Measurements from ENCODE around the gene ALDH8A1. TPM values are rescaled to one million over a fixed set of nuclear protein-coding genes. Genes with fewer than 3 reads are reported as not detected.

Gene ALDH8A1
- total RNA-seq (1 to 10 TPM in 1 of 5 donors, not detected in 4; 3.3 TPM), polyA plus RNA-seq (under 1 TPM in 2 of 3 donors, not detected in 1; 0.12 to 0.45 TPM)
- long read RNA-seq, donor 1: 0 reads
- long read RNA-seq, donor 2: 0 reads
- long read RNA-seq, donor 3: 0 reads
- long read RNA-seq, donor 4: 0 reads
- long read RNA-seq, donor 5: 0 reads
- long read RNA-seq, donor 6: 0 reads
- long read RNA-seq, donor 7: 0 reads
- long read RNA-seq, donor 8: 0 reads
- long read RNA-seq, donor 9: 0 reads
- long read RNA-seq, donor 10: 0 reads

- DNase-seq: no peak
- no peaks in the 10 kb centered on the region for H3K4me1 ChIP-seq
- H3K4me3 ChIP-seq: no peak within 1 kb of the TSS
- TF ChIP-seq CTCF (IDR thresholded peaks at IDR 0.05) (no peak), EP300 (IDR thresholded peaks at IDR 0.05) (no peak), POLR2AphosphoS5 (IDR thresholded peaks at IDR 0.05) (no peak), POLR2A (IDR thresholded peaks at IDR 0.05) (no peak)
- no peaks in the 10 kb centered on the region for H3K36me3 ChIP-seq
- 78 to 84% (median 80%) methylated on average over 4 of the region's 4 CpGs for WGBS, 5 donors
- H3K27ac ChIP-seq: no peak within 1 kb of the TSS
- peaks cover 0 to 7% (median 0%) of the 10 kb centered on the region in 4 donors for H3K9me3 ChIP-seq
- no peaks in the 10 kb centered on the region for H3K27me3 ChIP-seq
- intact Hi-C loops (cut with DNase I; ENCODE audit: low total_unique reads): no loop called here
Observed at GRCh38 chr6:134949927-134950326, at the start of gene ALDH8A1. TSS of gene ALDH8A1 (minus strand) at chr6:134950101. CDS start at chr6:134950053, 48 bp downstream.

- DNase-seq: no peak
- intact Hi-C loops (cut with DNase I; ENCODE audit: low total_unique reads): no loop called here
- H3K36me3 ChIP-seq: peaks cover 6 to 49% (median 32%) of the 10 kb centered on the region in 4 donors
- no peak overlapping the region for H3K27ac ChIP-seq
- H3K4me3 ChIP-seq: no peak overlapping the region
- H3K4me1 ChIP-seq: no peaks in the 10 kb centered on the region
- no peaks in the 10 kb centered on the region for H3K27me3 ChIP-seq
- no peak for TF ChIP-seq EP300 (IDR thresholded peaks at IDR 0.05)
- no peak for TF ChIP-seq CTCF (IDR thresholded peaks at IDR 0.05)
- no peak for TF ChIP-seq POLR2A (IDR thresholded peaks at IDR 0.05)
- no peak for TF ChIP-seq POLR2AphosphoS5 (IDR thresholded peaks at IDR 0.05)
- no peaks in the 10 kb centered on the region for H3K9me3 ChIP-seq
- WGBS, 5 donors: 91 to 98% (median 95%) methylated on average over 1 of the region's 1 CpG
Observed at GRCh38 chr6:134999107-134999506, 49.2 kb upstream of the ALDH8A1 start.

- no peak for DNase-seq
- Histone ChIP-seq H3K4me3 (no peak overlapping the region), H3K27ac (no peak overlapping the region), H3K36me3 (peaks cover 6 to 67% (median 48%) of the 10 kb centered on the region in 4 donors), H3K27me3 (no peaks in the 10 kb centered on the region), H3K4me1 (no peaks in the 10 kb centered on the region), H3K9me3 (no peaks in the 10 kb centered on the region)
- TF ChIP-seq POLR2AphosphoS5 (IDR thresholded peaks at IDR 0.05) (no peak), POLR2A (IDR thresholded peaks at IDR 0.05) (no peak), CTCF (IDR thresholded peaks at IDR 0.05) (no peak), EP300 (IDR thresholded peaks at IDR 0.05) (no peak)
- 88 to 96% (median 93%) methylated on average over 9 of the region's 9 CpGs for WGBS, 5 donors
- intact Hi-C loops (cut with DNase I; ENCODE audit: low total_unique reads): no loop called here
Observed at GRCh38 chr6:134997133-134997995, 47.5 kb upstream of the ALDH8A1 start.

- intact Hi-C loops (cut with DNase I; ENCODE audit: low total_unique reads): no loop called here
- WGBS, 5 donors: 54 to 85% (median 67%) methylated on average over 1 of the region's 1 CpG
- no peak overlapping the region for H3K27ac ChIP-seq
- DNase-seq: no peak
- H3K36me3 ChIP-seq: peaks cover 9 to 76% (median 60%) of the 10 kb centered on the region in 4 donors
- no peak for TF ChIP-seq POLR2AphosphoS5 (IDR thresholded peaks at IDR 0.05)
- no peaks in the 10 kb centered on the region for H3K27me3 ChIP-seq
- H3K4me1 ChIP-seq: no peaks in the 10 kb centered on the region
- no peaks in the 10 kb centered on the region for H3K9me3 ChIP-seq
- no peak overlapping the region for H3K4me3 ChIP-seq
Observed at GRCh38 chr6:134995536-134995935, 45.6 kb upstream of the ALDH8A1 start.

Measured in stomach (tissue), 19 donors.